ENCODE measurements around the gene NCDN.

The NCDN gene

DNA sequence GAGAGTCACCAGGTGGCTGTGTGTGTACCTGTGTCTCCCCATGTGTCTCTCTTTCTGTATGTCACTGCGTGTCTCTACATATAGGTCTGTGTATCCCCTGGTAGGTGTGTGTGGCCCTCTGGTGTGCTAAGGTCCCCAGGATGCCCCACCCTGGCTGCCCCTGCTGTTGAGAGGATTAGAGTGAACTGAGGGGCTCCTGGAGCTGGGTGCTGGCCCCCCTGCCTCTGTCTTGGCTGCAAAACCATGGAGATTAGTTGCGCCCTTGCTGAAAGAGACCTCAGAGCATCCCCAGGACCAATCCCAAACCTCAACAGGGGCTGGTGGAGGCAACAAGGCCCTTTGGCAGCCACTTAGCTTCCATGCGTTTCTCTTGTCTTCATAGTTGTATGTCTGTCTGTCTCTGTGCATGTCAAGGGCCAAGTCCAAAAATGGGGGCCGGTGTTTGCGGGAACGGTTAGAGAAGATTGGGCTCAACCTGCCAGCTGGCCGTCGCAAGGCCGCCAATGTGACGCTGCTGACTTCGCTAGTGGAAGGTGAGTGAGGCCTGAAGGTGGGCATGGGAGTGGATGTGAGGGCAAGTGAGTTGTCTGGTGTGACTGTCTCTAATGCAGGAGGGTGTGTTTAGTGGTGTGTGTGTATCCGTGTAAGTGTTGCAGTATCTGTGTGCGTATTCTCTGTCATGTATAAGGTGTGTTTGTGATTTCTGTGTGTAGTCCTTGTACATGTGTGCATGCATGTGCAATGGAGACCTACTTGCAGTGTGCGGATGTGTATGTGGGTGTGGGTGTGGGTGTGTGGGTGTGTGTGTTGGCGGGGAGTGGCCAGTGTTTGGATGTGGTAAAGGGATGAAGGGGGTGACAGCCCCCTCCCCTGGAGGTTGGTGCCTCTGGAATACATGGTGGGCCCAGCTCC lies 32.2 kb downstream of the NCDN start:
- DNase-seq (ENCODE audit: low read depth in 3 of 3, low spot score in 1 of 3), result no peak

- no peak for DNase-seq (ENCODE audit: low read depth in 3 of 3, low spot score in 1 of 3)
These were observed 33.0 kb downstream of the NCDN start for GRCh38 chr1:35590476-35591040.

- DNase-seq (ENCODE audit: low read depth in 3 of 3, low spot score in 1 of 3), result no peak
These were observed 33.6 kb downstream of the NCDN start for GRCh38 chr1:35591211-35591610.

GRCh38 chr1:35592991-35593769 lies 35.6 kb downstream of the NCDN start:
- no peak for DNase-seq (ENCODE audit: low read depth in 3 of 3, low spot score in 1 of 3)

GRCh38 chr1:35594005-35594760 lies 36.6 kb downstream of the NCDN start:
- no peak for DNase-seq (ENCODE audit: low read depth in 3 of 3, low spot score in 1 of 3)

DNA sequence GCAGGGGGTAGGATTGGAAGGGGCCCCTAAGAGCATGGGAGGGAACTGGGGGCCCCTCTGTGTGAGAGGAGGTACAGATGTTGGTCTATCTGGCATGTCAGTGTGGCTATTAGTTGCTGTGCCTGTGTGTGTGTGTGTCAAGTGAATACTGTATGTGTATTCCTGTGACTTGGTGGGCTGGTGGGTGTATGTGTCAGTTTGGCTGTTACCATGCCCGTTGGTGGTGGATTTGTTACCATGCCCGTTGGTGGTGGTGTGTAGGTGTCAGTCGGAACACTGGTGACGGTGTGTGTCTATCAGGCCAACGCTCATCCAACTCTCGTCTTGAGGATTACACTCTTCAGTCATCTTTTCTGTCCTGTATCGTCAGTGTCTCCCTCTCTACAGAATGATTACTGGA lies 38.1 kb downstream of the NCDN start:
- DNase-seq (ENCODE audit: low read depth in 3 of 3, low spot score in 1 of 3), result no peak

GRCh38 chr1:35597870-35598269 lies 40.3 kb downstream of the NCDN start:
- no peak for DNase-seq (ENCODE audit: low read depth in 3 of 3, low spot score in 1 of 3)

DNA sequence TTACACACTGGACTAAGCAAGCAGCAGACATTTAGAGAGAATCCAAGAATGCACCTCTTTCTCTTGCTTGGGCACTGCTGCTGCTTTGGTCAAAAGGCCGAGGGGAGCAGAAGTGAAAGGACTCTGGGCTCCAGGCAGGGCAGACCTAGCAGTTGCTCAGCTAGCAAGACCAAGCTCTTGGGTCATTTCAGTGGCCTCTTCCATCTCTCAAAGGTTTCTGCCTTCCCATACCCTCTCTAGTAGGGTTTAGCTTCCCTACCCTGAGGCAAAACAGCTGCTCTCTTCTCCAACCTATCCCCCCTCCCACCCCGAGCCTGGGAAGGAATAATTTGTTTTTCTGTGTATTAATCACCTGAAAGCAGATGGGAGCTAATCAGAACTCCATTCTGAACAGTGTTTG lies 41.3 kb downstream of the NCDN start:
- no peak for DNase-seq (ENCODE audit: low read depth in 3 of 3, low spot score in 1 of 3)

DNA sequence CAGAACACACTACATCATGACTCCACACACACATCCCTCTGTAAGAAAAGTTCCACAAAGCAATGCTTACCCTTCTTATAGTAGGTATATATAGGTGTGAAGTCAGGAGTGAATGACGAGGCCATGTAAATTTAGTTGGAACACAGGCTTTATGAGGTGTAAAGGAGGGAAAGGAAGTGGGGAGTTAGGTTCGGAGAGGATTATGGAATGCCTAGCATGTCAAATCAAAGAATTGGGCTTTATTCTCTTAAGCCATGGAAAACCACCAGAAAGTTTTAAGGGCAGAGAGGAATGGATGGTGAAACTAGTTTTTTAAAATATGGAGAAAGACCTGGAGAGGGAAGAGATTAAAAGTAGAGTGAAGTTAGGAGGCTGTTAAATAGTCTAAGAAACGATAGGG lies 41.8 kb downstream of the NCDN start:
- no peak for DNase-seq (ENCODE audit: low read depth in 3 of 3, low spot score in 1 of 3)

DNA sequence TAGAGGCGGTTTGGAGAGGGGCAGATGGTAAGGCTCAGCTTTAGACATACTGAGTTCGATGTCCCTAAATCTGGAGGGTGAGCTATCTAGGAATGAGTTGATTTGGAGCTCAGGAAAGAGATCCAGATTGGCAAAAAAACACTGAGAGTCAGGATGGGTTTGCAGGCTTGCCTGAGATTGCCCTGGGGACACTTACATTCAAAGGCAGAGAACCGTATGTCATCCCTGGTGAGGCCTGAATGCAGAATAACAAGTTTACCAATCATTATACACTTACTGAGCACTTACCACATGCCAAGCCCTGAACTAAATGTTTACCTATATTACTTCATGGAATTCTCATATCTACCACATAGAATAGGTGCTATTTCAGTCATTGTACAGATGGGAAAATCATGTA lies 43.0 kb downstream of the NCDN start:
- DNase-seq (ENCODE audit: low read depth in 3 of 3, low spot score in 1 of 3), result no peak

DNA sequence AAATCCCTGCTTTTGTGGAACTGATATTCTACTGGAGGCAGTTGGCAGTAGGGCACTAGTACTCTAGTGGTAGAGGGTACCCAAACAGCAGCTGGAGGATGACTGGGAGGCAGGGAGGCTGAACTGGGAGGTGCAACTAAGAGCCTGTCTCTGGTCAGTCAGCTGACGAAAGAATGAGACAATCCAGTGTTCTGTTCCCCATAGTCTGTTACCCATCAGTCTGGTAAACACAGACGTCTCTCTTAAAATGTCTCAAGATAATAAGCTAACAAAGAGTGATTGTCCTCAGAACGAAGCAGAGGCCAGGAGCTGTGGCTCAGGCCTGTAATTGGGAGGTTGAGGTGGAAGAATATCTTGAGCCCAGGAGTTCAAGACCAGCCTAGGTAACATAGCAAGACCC lies 45.9 kb downstream of the NCDN start:
- no peak for DNase-seq (ENCODE audit: low read depth in 3 of 3, low spot score in 1 of 3)

DNA sequence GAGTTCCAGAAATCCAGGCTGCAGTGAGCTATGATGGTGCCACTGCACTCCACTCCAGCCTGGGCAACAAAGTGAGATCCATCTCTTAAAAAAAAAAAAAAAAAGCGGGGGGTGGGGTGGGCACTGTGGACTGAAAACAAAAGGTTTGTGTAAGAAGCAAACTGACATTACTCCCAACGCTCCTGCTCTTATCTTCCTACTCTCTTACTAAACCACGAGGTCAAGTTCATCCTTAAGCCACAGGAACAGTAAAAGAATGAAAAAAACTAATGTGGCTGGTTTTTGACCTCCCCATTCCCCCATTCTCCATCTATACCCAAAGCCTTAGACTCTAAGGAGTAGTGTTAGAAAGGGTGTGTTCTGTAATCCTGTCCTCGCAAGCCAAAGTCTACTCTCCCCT lies 46.3 kb downstream of the NCDN start:
- no peak for DNase-seq (ENCODE audit: low read depth in 3 of 3, low spot score in 1 of 3)

GRCh38 chr1:35605071-35605866 lies 47.7 kb downstream of the NCDN start:
- DNase-seq (ENCODE audit: low read depth in 3 of 3, low spot score in 1 of 3), result no peak

GRCh38 chr1:35605867-35606182 lies 48.2 kb downstream of the NCDN start:
- DNase-seq (ENCODE audit: low read depth in 3 of 3, low spot score in 1 of 3), result no peak

- DNase-seq (ENCODE audit: low read depth in 3 of 3, low spot score in 1 of 3), result no peak
These were observed 54.1 kb downstream of the NCDN start for GRCh38 chr1:35611655-35612054.

GRCh38 chr1:35615440-35615839 lies 57.8 kb downstream of the NCDN start:
- no peak for DNase-seq (ENCODE audit: low read depth in 3 of 3, low spot score in 1 of 3)
